Measurements from ENCODE around the gene MT2A. TPM values are rescaled to one million over a fixed set of nuclear protein-coding genes. Genes with fewer than 3 reads are reported as not detected.

Gene MT2A
- total and polyA plus RNA-seq, 2 of the 4 experiments (the other 2 are of a cell fraction), result 25.5 to 621 TPM

GRCh38 chr16:56604966-56605365, 3.4 kb upstream of the MT2A start:
- no peaks in the 10 kb centered on the region for H3K9me3 ChIP-seq (ENCODE audit: control insufficient read depth, insufficient read depth, low read length)
- intact Hi-C loops (cut with micrococcal nuclease), result loop anchor here (5.0 to 10.0 kb wide), 3 partner anchors 77 to 250 kb away; partner anchors contain the start of gene MT1X

More at GRCh38 chr16:56604966-56605365, 3.4 kb upstream of the MT2A start:
- TF ChIP-seq BHLHE40 (IDR thresholded peaks at IDR 0.05; ENCODE audit: low read depth, low read length) (no peak), CEBPB (IDR thresholded peaks at IDR 0.05; ENCODE audit: low read depth, low read length) (no peak), MXI1 (IDR thresholded peaks at IDR 0.05; ENCODE audit: borderline replicate concordance, low read depth, low read length) (no peak), CHD1 (IDR thresholded peaks at IDR 0.05; ENCODE audit: low read depth, low read length) (no peak), SMC3 (IDR thresholded peaks at IDR 0.05; ENCODE audit: low read depth, low read length) (no peak), CTCF (conservative IDR thresholded peaks at IDR 0.05; ENCODE audit: low read depth, low read length) (no peak), FOS (IDR thresholded peaks at IDR 0.05; ENCODE audit: low read depth, low read length) (no peak), RCOR1 (IDR thresholded peaks at IDR 0.05; ENCODE audit: insufficient replicate concordance, low read length) (no peak), RAD21 (IDR thresholded peaks at IDR 0.05; ENCODE audit: low read length) (no peak), MAZ (IDR thresholded peaks at IDR 0.05; ENCODE audit: borderline replicate concordance, low read depth, low read length) (no peak)
- H2AK9ac ChIP-seq (replicated peaks; ENCODE audit: low read depth, low read length, poor library complexity), result peak overlapping the region; percentile 79
- no peak overlapping the region for H3K23ac ChIP-seq (ENCODE audit: low read depth, low read length)
- no peak overlapping the region for H3K4me3 ChIP-seq (ENCODE audit: insufficient read depth, low read depth, low read length)
- no peak overlapping the region for H3K27ac ChIP-seq (ENCODE audit: insufficient read depth, low read length)
- no peak for DNase-seq
- peak overlapping the region; percentile 29; the same call in 1 of the 2 replicates for H4K91ac ChIP-seq (ENCODE audit: insufficient read depth, low read depth, low read length)
- peak overlapping the region; percentile 88; the same call in 1 of the 2 replicates for H2BK20ac ChIP-seq (ENCODE audit: low read depth, low read length)
- peaks cover 12% of the 10 kb centered on the region for H3K4me1 ChIP-seq (ENCODE audit: control insufficient read depth, insufficient read depth, low read length)
- no peaks in the 10 kb centered on the region for H3K27me3 ChIP-seq (ENCODE audit: control insufficient read depth, insufficient read depth, low read length)
- H2AFZ ChIP-seq (replicated peaks; ENCODE audit: low read length, poor library complexity), result peak overlapping the region; percentile 26
- CTCF ChIA-PET, result interaction anchor here (0.6 to 2.1 kb wide), 3 partner anchors 11 to 97 kb away, joined by 3 to 9 read pairs (median 3); no protein-coding TSS in a partner anchor
- in situ Hi-C loops (cut with MboI; ENCODE audit: low sequenced_read_pairs), result loop anchor here (5.0 kb wide), 1 partner anchor 93 kb away; no protein-coding TSS in a partner anchor
- H3K56ac ChIP-seq (ENCODE audit: extremely low read depth, insufficient read depth, low read length), result no peak overlapping the region
- dilution Hi-C loops (cut with HindIII; ENCODE audit: low sequenced_read_pairs, unreplicated experiment), result no loop called here
- no TSS peak for BruUV-seq (replicated peaks)
- H4K20me1 ChIP-seq (ENCODE audit: insufficient read depth, low read length), result peaks cover 11% of the 10 kb centered on the region
- H3K4ac ChIP-seq (ENCODE audit: low read depth, low read length), result peak overlapping the region; percentile 92
- POLR2A ChIA-PET (ENCODE audit: unreplicated experiment), result no interaction called here
- 100% methylated on average over 1 of the region's 4 CpGs; no CpG with 5 or more reads in 1 of the 2 experiments for WGBS, 2 experiments (ENCODE audit: extremely low coverage in 2 of 2, insufficient read length in 1 of 2)
- peak overlapping the region; percentile 96 for H2AK5ac ChIP-seq (ENCODE audit: low read depth, low read length)
- peak overlapping the region in 1 of 2 experiments; percentile 96; a peak in 2 of 4 replicates for H4K8ac ChIP-seq (ENCODE audit: low read depth in 2 of 2, low read length in 2 of 2)
- H2BK120ac ChIP-seq (ENCODE audit: low read depth, low read length), result peak overlapping the region; percentile 90; the same call in 1 of the 2 replicates
- H2BK5ac ChIP-seq (ENCODE audit: low read depth, low read length, poor library complexity, severe bottlenecking), result no peak overlapping the region
- H3K9ac ChIP-seq (ENCODE audit: low read depth, low read length), result no peak overlapping the region
- H3K18ac ChIP-seq (ENCODE audit: low read depth, low read length), result no peak overlapping the region; the same call in 1 of the 2 replicates
- peak overlapping the region; percentile 78 for H3K14ac ChIP-seq (replicated peaks; ENCODE audit: low read depth, low read length)
- H3K36me3 ChIP-seq (ENCODE audit: control insufficient read depth, insufficient read depth, low read length), result no peaks in the 10 kb centered on the region
- peak overlapping the region; percentile 26; the same call in 1 of the 3 replicates for H2BK15ac ChIP-seq (ENCODE audit: low read depth, low read length)
- peaks cover 15% of the 10 kb centered on the region for H3K9me1 ChIP-seq (ENCODE audit: insufficient read depth, low read length)
- ATAC-seq (ENCODE audit: low read depth), result no peak
- peaks cover 0 to 17% of the 10 kb centered on the region in 2 experiments; a peak in 1 of 4 replicates for H3K79me1 ChIP-seq (ENCODE audit: low read depth in 1 of 2, low read length in 2 of 2)
- no peak overlapping the region for H3K4me2 ChIP-seq (ENCODE audit: low read depth, low read length)
- H4K5ac ChIP-seq (ENCODE audit: low read depth, low read length), result no peak overlapping the region
